NCI-H526 treated with DMSO at 0.1 percent for 48 hours (cell line): ENCODE results near the gene PLXNA1.

Source experiments
- DNase-seq: peaks from one replicate; lab custom pipeline; 2025; lab: John Stamatoyannopoulos, UW

Gene PLXNA1

GRCh38 chr3:126987596-126987995 is 4.7 kb downstream of the PLXNA1 start:
- DNase-seq: no peak

- DNase-seq: no peak
These were observed 5.6 kb downstream of the PLXNA1 start for GRCh38 chr3:126988451-126989021.

- DNase-seq: no peak
These were observed 6.6 kb downstream of the PLXNA1 start for GRCh38 chr3:126989316-126990023.

- no peak for DNase-seq
These were observed 7.2 kb downstream of the PLXNA1 start for GRCh38 chr3:126990024-126990700.

GRCh38 chr3:126990890-126991289 is 8.0 kb downstream of the PLXNA1 start:
- DNase-seq: no peak

GRCh38 chr3:126991366-126992200 is 8.7 kb downstream of the PLXNA1 start:
- no peak for DNase-seq

GRCh38 chr3:126992216-126992615 is 9.3 kb downstream of the PLXNA1 start:
- DNase-seq: no peak

- no peak for DNase-seq
These were observed 9.9 kb downstream of the PLXNA1 start for GRCh38 chr3:126992776-126993175.

- DNase-seq: no peak
These were observed 10.5 kb downstream of the PLXNA1 start for GRCh38 chr3:126993436-126993835.

- no peak for DNase-seq
These were observed 11.8 kb downstream of the PLXNA1 start for GRCh38 chr3:126994661-126995245.

- no peak for DNase-seq
These were observed 12.4 kb downstream of the PLXNA1 start for GRCh38 chr3:126995254-126995780.

- DNase-seq: no peak
These were observed 13.1 kb downstream of the PLXNA1 start for GRCh38 chr3:126995926-126996512.

- no peak for DNase-seq
These were observed 14.0 kb downstream of the PLXNA1 start for GRCh38 chr3:126996905-126997304.

GRCh38 chr3:126997455-126998038 is 14.6 kb downstream of the PLXNA1 start:
- no peak for DNase-seq

GRCh38 chr3:126998320-126998719 is 15.4 kb downstream of the PLXNA1 start:
- DNase-seq: no peak

GRCh38 chr3:126998728-126999127 is 15.8 kb downstream of the PLXNA1 start:
- no peak for DNase-seq

GRCh38 chr3:126999383-126999782 is 16.5 kb downstream of the PLXNA1 start:
- DNase-seq: no peak

GRCh38 chr3:127000119-127000518 is 17.2 kb downstream of the PLXNA1 start:
- DNase-seq: no peak

GRCh38 chr3:127000761-127001160 is 17.8 kb downstream of the PLXNA1 start:
- no peak for DNase-seq

- DNase-seq: no peak
These were observed 18.7 kb downstream of the PLXNA1 start for GRCh38 chr3:127001486-127002194.
